ENCODE results near the gene KAT2B. TPM values are rescaled to one million over a fixed set of nuclear protein-coding genes. Genes with fewer than 3 reads are reported as not detected.

The KAT2B gene
- total and polyA plus RNA-seq, 8 donors = 3.8 to 208 (median 20.3) TPM

- no peak for TF ChIP-seq EP300 (IDR thresholded peaks at IDR 0.05)
- no peak for TF ChIP-seq CTCF (IDR thresholded peaks at IDR 0.05)
- no peak for TF ChIP-seq POLR2AphosphoS5 (IDR thresholded peaks at IDR 0.05)
- no peak for TF ChIP-seq POLR2A (IDR thresholded peaks at IDR 0.05)
- H3K4me3 ChIP-seq = no peak overlapping the region
- H3K27me3 ChIP-seq = no peaks in the 10 kb centered on the region
- H3K9me3 ChIP-seq = no peaks in the 10 kb centered on the region
- no peaks in the 10 kb centered on the region for H3K4me1 ChIP-seq
- WGBS, 5 donors = 79 to 98% (median 93%) methylated on average over 1 of the region's 1 CpG
- intact Hi-C loops (cut with DNase I; ENCODE audit: low total_unique reads) = no loop called here
- no peak for DNase-seq
- H3K27ac ChIP-seq = no peak overlapping the region
- peaks cover 0 to 51% (median 38%) of the 10 kb centered on the region in 4 donors for H3K36me3 ChIP-seq
Observed at GRCh38 chr3:20154078-20154477, 113.8 kb downstream of the KAT2B start.

DNA sequence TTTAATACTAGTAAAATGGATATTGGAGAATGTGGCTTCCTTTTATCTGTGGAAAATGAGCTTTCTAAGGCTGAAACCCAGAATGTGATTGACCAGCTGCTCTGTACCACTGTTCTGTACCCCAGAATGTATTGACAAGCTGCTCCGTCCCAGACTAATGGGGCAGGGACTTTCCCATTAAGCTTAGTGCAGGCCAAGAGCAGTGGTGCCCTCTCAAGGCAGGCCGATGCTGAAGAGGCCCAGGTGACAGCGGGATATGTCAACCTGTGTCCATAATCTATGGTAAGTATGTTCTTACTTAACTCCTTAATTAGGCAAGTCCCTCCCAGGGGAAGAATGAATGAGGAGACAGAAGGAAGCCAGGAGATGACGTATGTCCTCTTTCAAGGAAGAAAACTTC lies 114.7 kb downstream of the KAT2B start:
- TF ChIP-seq POLR2AphosphoS5 (IDR thresholded peaks at IDR 0.05) = no peak
- no peak for TF ChIP-seq EP300 (IDR thresholded peaks at IDR 0.05)
- no peak for TF ChIP-seq POLR2A (IDR thresholded peaks at IDR 0.05)
- Histone ChIP-seq H3K27me3 (no peaks in the 10 kb centered on the region), H3K27ac (no peak overlapping the region), H3K9me3 (no peaks in the 10 kb centered on the region), H3K4me3 (no peak overlapping the region), H3K36me3 (peaks cover 0 to 44% (median 31%) of the 10 kb centered on the region in 4 donors), H3K4me1 (no peaks in the 10 kb centered on the region)
- intact Hi-C loops (cut with DNase I; ENCODE audit: low total_unique reads) = no loop called here
- DNase-seq = no peak
- WGBS, 5 donors = 92 to 97% (median 95%) methylated on average over 4 of the region's 4 CpGs

DNA sequence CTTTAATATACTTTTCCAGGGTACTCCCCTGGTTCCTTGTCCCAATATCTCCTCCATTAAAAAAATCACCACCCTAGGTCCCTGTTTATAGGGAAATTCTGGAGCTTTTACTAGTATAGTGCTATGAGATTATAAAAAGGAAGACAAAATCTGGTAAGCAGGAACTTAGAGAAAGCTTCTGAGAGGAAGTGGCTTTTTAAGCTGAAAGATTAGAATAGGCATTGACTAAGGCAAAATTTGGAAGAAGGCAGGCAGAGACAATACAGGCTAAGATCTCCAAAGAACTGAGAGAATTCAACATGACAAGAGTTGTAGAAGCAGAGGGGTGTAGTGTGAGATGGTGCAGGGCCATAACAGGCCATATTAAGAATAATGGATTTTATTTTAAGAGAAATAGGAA lies 120.0 kb downstream of the KAT2B start:
- peaks cover 0 to 10% (median 2%) of the 10 kb centered on the region in 4 donors for H3K36me3 ChIP-seq
- no peaks in the 10 kb centered on the region for H3K27me3 ChIP-seq
- no peaks in the 10 kb centered on the region for H3K9me3 ChIP-seq
- peaks cover 0 to 8% (median 2%) of the 10 kb centered on the region in 4 donors for H3K4me1 ChIP-seq
- no peak overlapping the region for H3K27ac ChIP-seq
- TF ChIP-seq CTCF (IDR thresholded peaks at IDR 0.05) (no peak), EP300 (IDR thresholded peaks at IDR 0.05) (no peak), POLR2A (IDR thresholded peaks at IDR 0.05) (no peak), POLR2AphosphoS5 (IDR thresholded peaks at IDR 0.05) (no peak)
- no peak for DNase-seq
- no peak overlapping the region for H3K4me3 ChIP-seq
- intact Hi-C loops (cut with DNase I; ENCODE audit: low total_unique reads) = no loop called here

- intact Hi-C loops (cut with DNase I; ENCODE audit: low total_unique reads) = no loop called here
- DNase-seq = no peak
- 94 to 99% (median 97%) methylated on average over 2 of the region's 2 CpGs for WGBS, 5 donors
- peaks cover 0 to 8% (median 2%) of the 10 kb centered on the region in 4 donors for H3K4me1 ChIP-seq
- H3K36me3 ChIP-seq = peaks cover 0 to 6% (median 0%) of the 10 kb centered on the region in 4 donors
- H3K4me3 ChIP-seq = no peak overlapping the region
- no peak overlapping the region for H3K27ac ChIP-seq
- no peaks in the 10 kb centered on the region for H3K9me3 ChIP-seq
- no peaks in the 10 kb centered on the region for H3K27me3 ChIP-seq
- TF ChIP-seq EP300 (IDR thresholded peaks at IDR 0.05) = no peak
- no peak for TF ChIP-seq POLR2AphosphoS5 (IDR thresholded peaks at IDR 0.05)
- no peak for TF ChIP-seq CTCF (IDR thresholded peaks at IDR 0.05)
- no peak for TF ChIP-seq POLR2A (IDR thresholded peaks at IDR 0.05)
Observed at GRCh38 chr3:20161714-20162113, 121.5 kb downstream of the KAT2B start.

- Histone ChIP-seq H3K4me3 (no peak overlapping the region), H3K36me3 (no peaks in the 10 kb centered on the region), H3K27me3 (no peaks in the 10 kb centered on the region), H3K4me1 (no peaks in the 10 kb centered on the region), H3K9me3 (no peaks in the 10 kb centered on the region), H3K27ac (no peak overlapping the region)
- WGBS, 5 donors = 89 to 92% (median 90%) methylated on average over 4 of the region's 4 CpGs
- TF ChIP-seq CTCF (IDR thresholded peaks at IDR 0.05) = no peak
- TF ChIP-seq POLR2A (IDR thresholded peaks at IDR 0.05) = no peak
- no peak for TF ChIP-seq POLR2AphosphoS5 (IDR thresholded peaks at IDR 0.05)
- no peak for TF ChIP-seq EP300 (IDR thresholded peaks at IDR 0.05)
- intact Hi-C loops (cut with DNase I; ENCODE audit: low total_unique reads) = no loop called here
- peak in 1 of 2 donors; percentile 19 for DNase-seq
Observed at GRCh38 chr3:20173844-20174410, 133.7 kb downstream of the KAT2B start.
